MM.1S (cell line): ENCODE results near the gene SLFN14.

Experiments
- EZH2 ChIP-seq: fragments of 300-600 bp; sonication (generic); optimal IDR thresholded peaks from 2 replicates; pipeline ENCODE3; 2017; ENCODE audit warnings: low read depth, mild to moderate bottlenecking, antibody characterized with exemption, low read length, mixed read lengths
- EZH2phosphoT487 ChIP-seq: fragments of 300-600 bp; sonication (generic); IDR thresholded peaks from 2 replicates; pipeline ENCODE4 v1.6.1; 2018; ENCODE audit warnings: antibody characterized with exemption, low read length
- TF ChIP-seq, protein P1 (sequence below): fragments of 300-600 bp; sonication (generic); IDR thresholded peaks from 2 replicates; pipeline ENCODE4 v1.5.1; 2016; ENCODE audit warnings: antibody characterized with exemption, low read length, mixed read lengths

DNA sequence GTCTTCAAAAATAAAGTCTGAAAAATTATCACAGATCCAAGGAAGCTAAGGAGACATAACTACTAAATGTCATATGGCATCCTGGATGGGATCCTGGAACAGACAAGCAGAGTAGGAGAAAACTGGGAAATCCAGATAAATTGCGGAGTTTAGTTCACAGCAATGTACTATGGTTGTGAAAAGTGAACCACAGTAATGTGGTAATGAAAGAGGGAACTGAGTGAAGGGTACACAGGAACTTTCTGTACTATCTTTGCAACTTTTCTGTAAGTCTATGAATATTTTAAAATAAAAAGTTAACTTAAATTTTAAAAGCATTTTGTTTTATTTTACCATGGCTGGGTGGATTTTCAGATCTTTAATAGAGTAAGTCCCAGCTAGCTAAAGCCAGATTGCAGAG lies 39.5 kb downstream of the SLFN14 start:
- TF ChIP-seq EZH2 (no peak), EZH2phosphoT487 (no peak)
- TF ChIP-seq, protein P1, sequence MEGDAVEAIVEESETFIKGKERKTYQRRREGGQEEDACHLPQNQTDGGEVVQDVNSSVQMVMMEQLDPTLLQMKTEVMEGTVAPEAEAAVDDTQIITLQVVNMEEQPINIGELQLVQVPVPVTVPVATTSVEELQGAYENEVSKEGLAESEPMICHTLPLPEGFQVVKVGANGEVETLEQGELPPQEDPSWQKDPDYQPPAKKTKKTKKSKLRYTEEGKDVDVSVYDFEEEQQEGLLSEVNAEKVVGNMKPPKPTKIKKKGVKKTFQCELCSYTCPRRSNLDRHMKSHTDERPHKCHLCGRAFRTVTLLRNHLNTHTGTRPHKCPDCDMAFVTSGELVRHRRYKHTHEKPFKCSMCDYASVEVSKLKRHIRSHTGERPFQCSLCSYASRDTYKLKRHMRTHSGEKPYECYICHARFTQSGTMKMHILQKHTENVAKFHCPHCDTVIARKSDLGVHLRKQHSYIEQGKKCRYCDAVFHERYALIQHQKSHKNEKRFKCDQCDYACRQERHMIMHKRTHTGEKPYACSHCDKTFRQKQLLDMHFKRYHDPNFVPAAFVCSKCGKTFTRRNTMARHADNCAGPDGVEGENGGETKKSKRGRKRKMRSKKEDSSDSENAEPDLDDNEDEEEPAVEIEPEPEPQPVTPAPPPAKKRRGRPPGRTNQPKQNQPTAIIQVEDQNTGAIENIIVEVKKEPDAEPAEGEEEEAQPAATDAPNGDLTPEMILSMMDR, result no peak
